ENCODE data around the gene CAMK1G.

The CAMK1G gene

GRCh38 chr1:209662879-209663327 lies 79.4 kb downstream of the CAMK1G start:
- Histone ChIP-seq H3K27me3 (no peaks in the 10 kb centered on the region), H3K4me1 (ENCODE audit: control insufficient read depth in 1 of 2, insufficient read depth in 1 of 2, low read depth in 1 of 2, low read length in 1 of 2) (peaks cover 79 to 92% of the 10 kb centered on the region in 2 experiments), H3K4me3 (ENCODE audit: low read depth in 1 of 2, low read length in 1 of 2) (no peak overlapping the region), H3K36me3 (no peaks in the 10 kb centered on the region), H3K9me3 (no peaks in the 10 kb centered on the region), H3K27ac (peak overlapping the region; percentile 52)
- no peak for TF ChIP-seq CTCF (IDR thresholded peaks at IDR 0.05)
